T-helper 2 cell treated with Interferon-gamma antibody and Interleukin-4, amounts not matched to agents 5 μg/mL and 100 μg/mL, for 36 hours (primary cell): ENCODE data around the gene MAPK4.

Source experiments
- DNase-seq: peaks from one replicate; pipeline ENCODE4 v3.0.0; 2021; ENCODE audit warnings: low spot score
- H3K27ac Mint-ChIP-seq: one replicate; pipeline ENCODE4 v1.8.0; 2021; ENCODE audit warnings: mild to moderate bottlenecking, mixed read lengths
- H3K27me3 Mint-ChIP-seq: one replicate; pipeline ENCODE4 v1.8.0; 2021; ENCODE audit warnings: low read depth, mixed read lengths
- H3K36me3 Mint-ChIP-seq: one replicate; pipeline ENCODE4 v1.8.0; 2021; ENCODE audit warnings: low read depth, mixed read lengths
- H3K4me1 Mint-ChIP-seq: one replicate; pipeline ENCODE4 v1.8.0; 2021; ENCODE audit warnings: low read depth, mixed read lengths
- H3K4me3 Mint-ChIP-seq: one replicate; pipeline ENCODE4 v1.8.0; 2022; ENCODE audit warnings: mild to moderate bottlenecking, moderate library complexity, mixed read lengths
- H3K9me3 Mint-ChIP-seq: one replicate; pipeline ENCODE4 v1.8.0; 2021; ENCODE audit warnings: mixed read lengths

MAPK4 gene

DNA sequence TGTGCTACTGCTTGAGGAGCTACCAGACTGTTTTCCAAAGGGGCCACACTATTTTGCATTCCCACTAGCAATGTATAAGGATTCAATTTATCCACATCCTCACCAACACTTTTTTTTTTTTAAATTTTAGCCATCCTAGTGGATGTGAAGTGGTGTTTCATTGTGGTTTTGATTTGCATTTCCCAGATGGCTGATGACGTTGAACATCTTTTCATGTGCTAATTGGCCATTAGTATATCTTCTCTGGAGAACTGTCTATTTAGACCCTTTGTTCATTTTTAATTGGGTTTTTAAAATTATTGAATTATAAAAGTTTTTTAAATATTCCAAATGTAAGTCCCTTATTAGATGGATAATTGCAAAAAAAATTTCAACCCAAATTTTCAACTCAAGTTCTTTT, 121.1 kb downstream of the MAPK4 start:
- Mint-ChIP-seq H3K36me3 (no peaks in the 10 kb centered on the region), H3K4me3 (no peak overlapping the region), H3K9me3 (no peaks in the 10 kb centered on the region), H3K4me1 (no peaks in the 10 kb centered on the region), H3K27ac (no peak overlapping the region), H3K27me3 (no peaks in the 10 kb centered on the region)
- DNase-seq = no peak

DNA sequence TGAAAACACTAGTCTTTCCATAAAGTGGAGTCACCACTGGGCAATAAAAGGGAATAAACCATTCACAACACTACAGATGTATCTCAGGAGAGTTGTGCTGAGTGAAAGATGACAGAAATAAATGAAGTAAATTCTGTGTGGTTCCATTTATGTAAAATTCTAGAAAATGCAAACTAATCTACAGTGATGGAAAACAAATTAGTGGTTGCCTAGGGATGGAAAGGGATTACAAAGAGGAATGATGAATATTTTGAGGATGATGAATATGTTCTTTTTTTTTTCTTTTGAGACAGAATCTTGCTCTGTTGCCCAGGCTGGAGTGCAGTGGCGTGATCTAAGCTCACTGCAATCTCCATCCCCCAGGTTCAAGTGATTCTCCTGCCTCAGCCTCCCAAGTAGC, 123.0 kb downstream of the MAPK4 start:
- Mint-ChIP-seq H3K27me3 (no peaks in the 10 kb centered on the region), H3K36me3 (no peaks in the 10 kb centered on the region), H3K9me3 (no peaks in the 10 kb centered on the region), H3K4me1 (no peaks in the 10 kb centered on the region), H3K27ac (no peak overlapping the region), H3K4me3 (no peak overlapping the region)
- DNase-seq = no peak

DNA sequence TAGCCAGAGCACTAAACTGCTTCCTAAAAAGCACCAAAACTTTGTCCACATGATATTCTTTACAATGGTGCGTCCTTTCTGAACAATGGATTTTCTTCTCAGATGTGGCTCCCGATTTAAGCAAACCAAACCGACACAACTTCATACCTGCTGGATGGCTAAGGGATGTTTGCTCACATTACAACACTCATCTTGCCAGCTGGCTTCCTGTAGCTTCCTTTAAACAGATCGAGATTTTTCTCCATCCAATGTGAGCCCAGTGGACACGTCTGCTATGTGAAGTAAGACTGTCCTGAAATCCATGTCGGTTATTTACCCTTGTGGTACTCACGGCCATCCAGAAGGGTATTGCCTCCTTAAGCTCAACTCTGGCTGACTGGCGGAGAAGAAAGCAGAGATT, 126.5 kb downstream of the MAPK4 start:
- H3K4me1 Mint-ChIP-seq = no peaks in the 10 kb centered on the region
- no peaks in the 10 kb centered on the region for H3K9me3 Mint-ChIP-seq
- DNase-seq = no peak
- H3K27ac Mint-ChIP-seq = no peak overlapping the region
- H3K27me3 Mint-ChIP-seq = peaks cover 2% of the 10 kb centered on the region
- no peak overlapping the region for H3K4me3 Mint-ChIP-seq
- no peaks in the 10 kb centered on the region for H3K36me3 Mint-ChIP-seq

DNA sequence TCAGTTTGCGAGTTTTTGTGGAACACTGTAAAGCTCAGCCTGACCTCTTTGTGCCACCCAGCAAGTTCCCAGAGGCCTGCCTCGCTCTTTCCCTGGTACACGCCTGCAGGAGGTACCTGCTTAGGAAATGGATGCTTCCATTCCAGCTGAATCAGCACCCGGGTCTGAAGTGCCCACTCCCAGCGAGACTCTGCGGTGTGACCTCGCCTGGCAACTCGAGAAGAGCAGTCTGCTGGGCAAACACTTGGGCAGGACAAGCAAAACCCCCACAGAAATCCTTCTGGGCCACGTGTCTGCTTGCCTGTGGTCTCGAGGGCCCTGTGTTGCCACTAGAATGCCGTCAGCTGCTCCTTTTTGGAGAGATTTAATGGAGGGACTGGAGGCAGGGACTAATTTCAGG, 127.6 kb downstream of the MAPK4 start:
- H3K27me3 Mint-ChIP-seq = peaks cover 2% of the 10 kb centered on the region
- no peaks in the 10 kb centered on the region for H3K9me3 Mint-ChIP-seq
- H3K36me3 Mint-ChIP-seq = no peaks in the 10 kb centered on the region
- H3K27ac Mint-ChIP-seq = no peak overlapping the region
- no peak for DNase-seq
- no peaks in the 10 kb centered on the region for H3K4me1 Mint-ChIP-seq
- H3K4me3 Mint-ChIP-seq = no peak overlapping the region

DNA sequence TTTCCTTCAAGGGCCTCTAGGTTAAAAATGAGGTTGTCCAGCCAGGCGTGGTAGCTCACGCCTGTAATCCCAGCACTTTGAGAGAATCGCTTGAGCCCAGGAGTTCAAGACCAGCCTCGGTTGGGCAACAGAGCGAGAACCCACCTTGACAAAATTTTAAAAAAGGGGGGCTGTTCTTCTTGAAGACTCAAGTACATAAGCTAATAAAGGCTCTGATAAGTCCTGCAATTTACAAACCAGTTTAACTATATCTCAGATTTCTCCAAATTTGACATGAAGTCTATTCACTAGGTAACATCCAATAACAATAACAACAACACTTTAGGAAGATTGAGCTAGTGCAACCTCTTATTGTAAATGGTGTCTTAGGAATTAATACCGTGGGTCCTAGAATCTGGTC, 129.7 kb downstream of the MAPK4 start:
- Mint-ChIP-seq H3K4me1 (no peaks in the 10 kb centered on the region), H3K9me3 (no peaks in the 10 kb centered on the region), H3K4me3 (no peak overlapping the region), H3K36me3 (no peaks in the 10 kb centered on the region), H3K27me3 (peaks cover 2% of the 10 kb centered on the region), H3K27ac (no peak overlapping the region)
- no peak for DNase-seq

DNA sequence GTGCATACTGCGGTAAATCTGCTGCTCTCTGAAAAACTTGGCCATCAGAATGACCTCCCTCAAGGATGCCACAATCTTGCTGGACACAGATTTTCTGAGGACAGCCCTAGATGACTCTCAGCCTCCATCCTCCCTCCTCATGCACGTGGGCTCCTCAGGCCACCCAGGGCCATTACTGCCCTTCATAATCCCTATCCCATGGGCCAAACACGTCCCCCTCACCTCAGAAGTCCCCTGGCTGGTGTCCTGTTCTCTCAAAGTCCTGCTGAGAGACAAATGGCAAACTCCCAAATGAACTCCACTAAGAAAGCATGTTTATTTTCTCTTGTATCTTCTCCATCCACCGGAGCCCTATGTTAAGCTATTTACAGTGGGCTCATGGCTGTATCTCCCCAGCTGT, 134.3 kb downstream of the MAPK4 start:
- peaks cover 5% of the 10 kb centered on the region for H3K27me3 Mint-ChIP-seq
- H3K4me3 Mint-ChIP-seq = no peak overlapping the region
- no peaks in the 10 kb centered on the region for H3K36me3 Mint-ChIP-seq
- no peaks in the 10 kb centered on the region for H3K4me1 Mint-ChIP-seq
- H3K9me3 Mint-ChIP-seq = no peaks in the 10 kb centered on the region
- DNase-seq = no peak
- no peak overlapping the region for H3K27ac Mint-ChIP-seq

DNA sequence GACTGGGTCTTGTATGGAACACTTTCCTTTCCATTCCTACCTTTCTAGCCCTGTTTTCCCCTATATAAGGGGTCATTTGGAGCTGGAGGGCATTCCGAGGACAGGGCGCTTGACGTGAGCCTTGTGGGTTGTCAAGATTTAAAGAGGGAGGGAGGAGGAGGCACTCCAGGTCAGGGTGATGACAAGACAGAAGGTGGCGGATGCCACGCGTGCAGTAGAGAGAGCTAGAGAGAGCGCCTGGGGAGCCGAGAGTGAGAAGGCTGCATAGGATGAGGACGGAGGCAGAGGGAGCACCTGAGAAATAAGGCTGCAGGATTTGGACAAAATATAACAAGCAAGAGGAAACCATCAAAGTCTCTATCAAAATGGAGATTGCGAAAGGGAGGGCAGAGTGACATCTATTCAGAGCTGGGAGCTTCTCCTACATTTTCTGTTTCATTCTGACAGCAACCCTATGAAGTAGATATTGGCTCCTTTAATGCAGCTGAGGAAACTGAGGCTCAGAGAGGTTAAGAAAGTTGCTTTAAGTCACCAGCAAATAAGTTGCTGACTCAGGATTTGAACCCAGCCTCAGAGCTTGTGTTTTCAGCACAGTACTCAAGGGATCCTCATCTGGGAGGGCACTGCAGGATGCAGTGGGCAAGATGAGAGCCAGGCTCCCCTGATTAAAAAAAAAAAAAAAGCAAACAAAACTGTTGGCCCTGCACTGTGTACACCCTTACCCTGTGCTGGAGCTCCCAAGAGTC, 135.7 kb downstream of the MAPK4 start:
- no peaks in the 10 kb centered on the region for H3K4me1 Mint-ChIP-seq
- no peak for DNase-seq
- H3K4me3 Mint-ChIP-seq = no peak overlapping the region
- H3K36me3 Mint-ChIP-seq = no peaks in the 10 kb centered on the region
- H3K9me3 Mint-ChIP-seq = no peaks in the 10 kb centered on the region
- H3K27me3 Mint-ChIP-seq = peaks cover 3% of the 10 kb centered on the region
- no peak overlapping the region for H3K27ac Mint-ChIP-seq

DNA sequence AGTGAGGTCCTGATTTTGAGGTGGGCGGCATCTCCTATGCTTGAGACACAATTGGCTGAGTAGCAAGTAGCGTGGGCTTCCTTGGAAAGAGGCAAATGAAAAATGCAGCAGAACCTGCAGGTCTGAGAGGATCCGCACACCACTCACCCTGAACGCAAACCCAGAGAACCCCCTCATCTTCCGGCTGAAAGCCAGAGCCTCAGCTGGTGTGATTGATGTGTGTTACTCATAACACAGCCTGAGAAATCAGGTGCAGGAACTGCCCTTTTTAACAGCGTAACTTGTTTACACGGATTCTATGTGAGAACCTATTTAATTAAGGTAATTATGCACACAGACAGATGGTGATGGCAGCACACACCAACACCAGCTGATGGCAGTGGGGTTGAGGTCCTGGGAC, 136.5 kb downstream of the MAPK4 start:
- H3K4me1 Mint-ChIP-seq = no peaks in the 10 kb centered on the region
- H3K9me3 Mint-ChIP-seq = no peaks in the 10 kb centered on the region
- peaks cover 3% of the 10 kb centered on the region for H3K27me3 Mint-ChIP-seq
- no peaks in the 10 kb centered on the region for H3K36me3 Mint-ChIP-seq
- no peak overlapping the region for H3K4me3 Mint-ChIP-seq
- H3K27ac Mint-ChIP-seq = no peak overlapping the region
- no peak for DNase-seq

DNA sequence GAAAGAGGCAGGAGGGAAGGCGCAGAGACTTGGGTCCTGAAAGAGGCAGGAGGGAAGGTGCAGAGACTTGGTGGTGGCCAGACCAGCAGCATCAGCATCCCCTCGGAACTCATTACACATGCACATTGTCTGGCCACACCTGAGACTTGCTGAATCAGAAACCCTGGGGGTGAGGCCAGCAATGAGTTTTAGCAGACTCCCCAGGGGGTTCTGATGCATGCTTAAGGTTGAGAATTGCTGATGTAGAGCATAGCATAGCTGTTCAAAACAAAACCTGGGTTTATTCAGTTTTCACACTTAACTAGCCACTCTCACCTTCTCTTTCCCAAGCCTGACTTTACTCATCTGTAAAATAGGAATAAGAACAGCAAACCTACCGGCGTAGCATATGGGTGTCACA, 137.0 kb downstream of the MAPK4 start:
- H3K27me3 Mint-ChIP-seq = peaks cover 3% of the 10 kb centered on the region
- H3K36me3 Mint-ChIP-seq = no peaks in the 10 kb centered on the region
- no peaks in the 10 kb centered on the region for H3K4me1 Mint-ChIP-seq
- no peak overlapping the region for H3K4me3 Mint-ChIP-seq
- DNase-seq = no peak
- no peak overlapping the region for H3K27ac Mint-ChIP-seq
- no peaks in the 10 kb centered on the region for H3K9me3 Mint-ChIP-seq

DNA sequence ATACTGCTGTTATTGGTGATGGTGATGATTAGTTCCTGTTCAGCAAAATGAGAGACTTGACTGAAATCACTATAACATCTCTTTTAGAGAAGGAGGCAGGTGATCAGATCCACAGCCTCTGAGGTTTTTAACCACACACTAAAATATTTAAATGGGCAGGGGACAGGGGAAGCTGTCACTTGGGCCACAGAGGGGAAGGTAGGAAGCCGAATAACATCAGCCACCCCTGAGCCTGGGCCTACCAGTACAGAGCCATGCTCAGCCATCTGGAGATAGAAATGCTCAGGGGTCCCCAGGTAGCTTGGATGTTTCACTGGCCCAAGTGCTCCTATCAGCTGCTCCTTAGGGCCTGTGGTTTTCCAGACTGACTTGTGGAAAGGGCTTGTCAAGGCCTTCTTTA, 137.6 kb downstream of the MAPK4 start:
- Mint-ChIP-seq H3K4me1 (no peaks in the 10 kb centered on the region), H3K4me3 (no peak overlapping the region), H3K27ac (no peak overlapping the region), H3K9me3 (no peaks in the 10 kb centered on the region), H3K36me3 (no peaks in the 10 kb centered on the region), H3K27me3 (peaks cover 3% of the 10 kb centered on the region)
- no peak for DNase-seq

DNA sequence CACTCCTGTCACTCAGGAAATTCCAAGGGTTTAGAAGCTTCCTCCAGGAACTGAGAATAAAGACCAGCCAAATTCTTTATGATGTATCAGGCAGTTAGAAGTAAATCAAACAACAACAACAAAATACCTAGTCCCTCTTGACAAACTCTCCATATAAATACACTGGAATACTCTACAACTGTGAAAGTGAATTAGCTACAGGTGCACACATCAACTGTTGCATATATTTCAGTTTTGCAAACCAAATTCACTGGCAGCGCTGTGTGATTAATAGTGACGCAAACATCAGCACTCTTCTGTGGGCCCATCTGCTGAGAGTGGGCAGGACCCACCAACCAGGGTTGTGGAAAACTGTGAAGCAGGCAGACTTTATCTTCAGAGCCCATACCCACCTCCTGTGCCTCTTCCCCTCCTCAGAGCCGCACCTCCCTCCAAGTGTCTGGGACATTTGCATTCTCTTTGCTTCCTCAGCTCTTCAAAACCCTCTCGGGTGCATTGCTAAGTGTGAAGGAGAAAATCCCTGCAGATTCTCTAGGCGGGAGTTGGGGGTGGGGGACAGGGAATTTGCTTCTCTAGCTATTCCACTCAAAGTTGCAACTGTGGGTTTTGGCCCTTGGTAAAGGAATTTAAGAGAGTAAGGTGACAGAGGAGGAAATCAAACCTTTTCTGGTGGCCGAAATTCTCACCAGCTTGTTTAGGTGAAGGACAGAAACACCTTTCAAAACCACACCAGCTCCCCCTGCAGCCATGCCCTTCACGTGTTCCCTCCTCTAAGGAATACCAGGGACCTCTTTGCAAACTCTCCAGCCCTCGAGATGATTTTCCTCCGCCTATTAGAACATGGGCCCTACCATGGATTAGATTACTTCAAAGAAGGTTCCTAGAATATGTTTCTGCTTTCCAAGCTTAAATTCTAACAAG, 140.6 kb downstream of the MAPK4 start:
- H3K4me1 Mint-ChIP-seq = no peaks in the 10 kb centered on the region
- H3K4me3 Mint-ChIP-seq = no peak overlapping the region
- no peak for DNase-seq
- no peak overlapping the region for H3K27ac Mint-ChIP-seq
- no peaks in the 10 kb centered on the region for H3K9me3 Mint-ChIP-seq
- no peaks in the 10 kb centered on the region for H3K36me3 Mint-ChIP-seq
- H3K27me3 Mint-ChIP-seq = peaks cover 3% of the 10 kb centered on the region

DNA sequence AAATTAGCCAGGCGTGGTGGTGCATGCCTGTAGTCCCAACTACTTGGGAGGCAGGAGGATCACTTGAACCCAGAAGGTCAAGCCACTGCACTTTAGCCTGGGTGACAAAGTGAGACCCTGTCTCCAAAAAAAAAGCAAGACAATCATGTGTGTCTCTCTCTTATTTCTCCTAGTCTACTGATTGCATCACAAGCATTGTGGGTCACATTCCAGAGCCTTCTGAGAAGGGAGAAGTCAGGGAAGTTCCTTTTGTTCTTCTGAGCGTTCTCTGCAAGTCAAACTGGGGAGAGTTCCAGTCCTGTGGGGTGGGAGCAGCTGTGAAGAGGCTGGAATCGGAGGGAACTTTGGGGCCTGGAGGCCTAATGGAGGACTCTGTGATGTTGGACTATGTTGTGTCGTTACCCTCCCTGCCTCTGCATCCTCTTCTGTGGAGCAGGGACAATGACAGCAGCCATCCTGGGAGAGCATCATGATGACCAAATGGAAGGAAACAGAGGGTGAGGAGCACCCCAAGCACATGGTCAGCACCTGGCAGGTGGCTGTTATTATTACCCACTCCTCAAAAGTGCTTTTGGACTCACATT, 144.6 kb downstream of the MAPK4 start:
- no peak overlapping the region for H3K4me3 Mint-ChIP-seq
- no peaks in the 10 kb centered on the region for H3K27me3 Mint-ChIP-seq
- H3K4me1 Mint-ChIP-seq = no peaks in the 10 kb centered on the region
- H3K9me3 Mint-ChIP-seq = no peaks in the 10 kb centered on the region
- DNase-seq = no peak
- no peak overlapping the region for H3K27ac Mint-ChIP-seq
- H3K36me3 Mint-ChIP-seq = no peaks in the 10 kb centered on the region

DNA sequence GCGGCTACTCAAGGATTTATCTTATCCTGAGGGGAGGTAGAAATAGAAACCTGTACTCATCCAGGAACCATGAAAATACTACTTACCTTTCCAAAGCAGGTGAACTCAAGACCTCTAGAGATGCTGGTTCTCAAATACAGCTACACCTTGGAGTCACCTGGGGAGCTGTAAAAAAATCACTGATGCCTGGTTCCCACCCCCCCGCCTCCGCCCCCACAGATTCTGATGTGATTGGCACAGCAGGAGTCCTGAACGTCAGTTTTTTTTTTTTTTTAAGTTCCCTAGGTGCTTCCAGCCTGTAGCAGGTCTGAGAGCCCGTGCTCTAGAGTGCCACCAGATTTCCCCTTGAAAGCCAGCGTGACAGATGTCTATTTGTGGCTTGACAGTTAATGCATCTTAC, 146.3 kb downstream of the MAPK4 start:
- Mint-ChIP-seq H3K4me3 (no peak overlapping the region), H3K9me3 (no peaks in the 10 kb centered on the region), H3K36me3 (no peaks in the 10 kb centered on the region), H3K27me3 (no peaks in the 10 kb centered on the region), H3K27ac (no peak overlapping the region), H3K4me1 (no peaks in the 10 kb centered on the region)
- no peak for DNase-seq

DNA sequence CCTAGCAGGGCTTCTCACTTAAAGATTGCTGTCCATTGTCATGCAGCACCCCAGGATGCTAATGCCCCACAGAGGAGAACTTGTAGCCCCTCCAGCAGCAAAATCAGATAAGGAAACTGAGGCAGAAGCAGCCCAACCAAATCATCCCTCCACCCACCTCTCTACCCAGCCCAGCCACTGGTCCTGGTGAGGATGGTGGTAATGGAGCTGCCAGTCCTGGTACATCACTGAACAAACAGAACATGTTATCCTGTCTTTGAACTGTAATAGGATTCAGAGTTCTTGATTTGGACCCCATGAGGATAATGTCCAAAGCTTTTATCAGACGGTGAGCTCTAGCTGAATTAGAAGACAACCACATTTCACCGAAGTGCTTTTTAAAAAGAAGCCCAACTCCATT, 146.8 kb downstream of the MAPK4 start:
- H3K9me3 Mint-ChIP-seq = no peaks in the 10 kb centered on the region
- no peak for DNase-seq
- no peaks in the 10 kb centered on the region for H3K36me3 Mint-ChIP-seq
- no peak overlapping the region for H3K4me3 Mint-ChIP-seq
- H3K27ac Mint-ChIP-seq = no peak overlapping the region
- H3K4me1 Mint-ChIP-seq = no peaks in the 10 kb centered on the region
- no peaks in the 10 kb centered on the region for H3K27me3 Mint-ChIP-seq
